Panc1 (cell line): ENCODE data around the gene ZNFX1. TPM values are rescaled to one million over a fixed set of nuclear protein-coding genes. Genes with fewer than 3 reads are reported as not detected.

Experiments
- ATAC-seq: fragments of 200-7000 bp; cut with Tn5 transposase; 2 replicates; pipeline ENCODE4 v1.9.1; 2020; ENCODE audit warnings: mild to moderate bottlenecking, moderate library complexity
- BruUV-seq: library from RNA; stranded (reverse); fragments of 400-500 nt; replicated peaks from 2 replicates; lab custom pipeline; 2021; lab: Mats Ljungman, UMichigan
- CTCF ChIA-PET: fragments of 300-600 bp; sonication (Branson Sonifier 250); formaldehyde crosslinking; loops from one replicate; lab custom pipeline; 2022; ENCODE audit warnings: antibody characterized with exemption; lab: Charles Lee
- POLR2A ChIA-PET: fragments of 300-600 bp; sonication (Branson Sonifier 250); formaldehyde crosslinking; loops from one replicate; lab custom pipeline; 2022; ENCODE audit warnings: antibody characterized with exemption; lab: Charles Lee
- DNase-seq: peaks from one replicate; pipeline ENCODE4 v3.0.0-alpha.2; 2010; ENCODE audit warnings: low read depth, low spot score
- H3K27ac ChIP-seq: 2 replicates; pipeline ENCODE4 v1.5.1; 2011; ENCODE audit warnings: mild to moderate bottlenecking, low read length, inconsistent platforms
- H3K27me3 ChIP-seq: fragments of 200-500 bp; sonication (Bioruptor generic); 2 replicates; pipeline ENCODE4 v1.6.0; 2014; ENCODE audit warnings: low read length, inconsistent platforms; ENCODE audit not compliant: control insufficient read depth, insufficient read depth
- H3K36me3 ChIP-seq: fragments of 200-500 bp; sonication (Bioruptor generic); 2 replicates; pipeline ENCODE4 v1.5.1; 2014; ENCODE audit warnings: inconsistent platforms, mild to moderate bottlenecking, low read length, moderate library complexity; ENCODE audit not compliant: control insufficient read depth, insufficient read depth
- H3K4me1 ChIP-seq: 2 replicates; pipeline ENCODE4 v1.5.1; 2011; ENCODE audit warnings: inconsistent platforms, mild to moderate bottlenecking, low read length, moderate library complexity; ENCODE audit not compliant: control insufficient read depth, insufficient read depth
- H3K4me3 ChIP-seq, 2 experiments: 2 replicates each; pipeline ENCODE4 v1.5.1; 2011 to 2012; ENCODE audit warnings: low read depth in 2 of 2, low read length in 2 of 2, mild to moderate bottlenecking in 2 of 2, inconsistent platforms in 1 of 2, moderate library complexity in 1 of 2
- H3K9me3 ChIP-seq: fragments of 200-500 bp; sonication (Bioruptor generic); 2 replicates; pipeline ENCODE4 v1.5.1; 2014; ENCODE audit warnings: low read depth, mild to moderate bottlenecking, inconsistent platforms, low read length, moderate library complexity; ENCODE audit not compliant: control insufficient read depth, insufficient read depth
- CTCF ChIP-seq: fragments of 450-650 bp; IDR thresholded peaks from 2 replicates; pipeline ENCODE4 v1.5.1; 2017; ENCODE audit warnings: mild to moderate bottlenecking
- POLR2AphosphoS5 ChIP-seq: IDR thresholded peaks from 2 replicates; pipeline ENCODE4 v1.6.1; 2012; ENCODE audit warnings: mild to moderate bottlenecking, low read depth, low read length, moderate library complexity
- REST ChIP-seq, 2 experiments: IDR thresholded peaks; 2 replicates each; pipeline ENCODE4 v1.6.1; 2011 to 2012; ENCODE audit warnings: low read depth in 2 of 2, control low read depth in 1 of 2, low read length in 1 of 2, mild to moderate bottlenecking in 1 of 2, moderate library complexity in 1 of 2; ENCODE audit not compliant: insufficient read depth in 1 of 2
- SIN3A ChIP-seq: IDR thresholded peaks from 2 replicates; pipeline ENCODE4 v1.6.1; 2012; ENCODE audit warnings: low read depth, mild to moderate bottlenecking, low read length, moderate library complexity, borderline replicate concordance; ENCODE audit not compliant: insufficient read depth
- TCF7L2 ChIP-seq: IDR thresholded peaks from 2 replicates; pipeline ENCODE4 v1.6.1; 2011; ENCODE audit warnings: mild to moderate bottlenecking, low read depth, low read length, inconsistent platforms
- in situ Hi-C: cut with HindIII; loops from 2 replicates; pipeline ENCODE4 v1.10.0; 2016; ENCODE audit warnings: low sequenced_read_pairs, low pct_unique_long_range_greater_than_20kb
- intact Hi-C: fragments of 100-400 bp; cut with micrococcal nuclease; formaldehyde crosslinking; loops from one replicate; pipeline ENCODE4 v1.10.0; 2022; ENCODE audit not compliant: unreplicated experiment
- total RNA-seq: library from RNA; stranded (reverse); gene quantifications from one replicate; pipeline ENCODE4 v1.2.1, GENCODE V29; 2021; ENCODE audit not compliant: unreplicated experiment

Gene ZNFX1
- total RNA-seq, 1 experiment from 2014 or later, result 39.4 TPM

DNA sequence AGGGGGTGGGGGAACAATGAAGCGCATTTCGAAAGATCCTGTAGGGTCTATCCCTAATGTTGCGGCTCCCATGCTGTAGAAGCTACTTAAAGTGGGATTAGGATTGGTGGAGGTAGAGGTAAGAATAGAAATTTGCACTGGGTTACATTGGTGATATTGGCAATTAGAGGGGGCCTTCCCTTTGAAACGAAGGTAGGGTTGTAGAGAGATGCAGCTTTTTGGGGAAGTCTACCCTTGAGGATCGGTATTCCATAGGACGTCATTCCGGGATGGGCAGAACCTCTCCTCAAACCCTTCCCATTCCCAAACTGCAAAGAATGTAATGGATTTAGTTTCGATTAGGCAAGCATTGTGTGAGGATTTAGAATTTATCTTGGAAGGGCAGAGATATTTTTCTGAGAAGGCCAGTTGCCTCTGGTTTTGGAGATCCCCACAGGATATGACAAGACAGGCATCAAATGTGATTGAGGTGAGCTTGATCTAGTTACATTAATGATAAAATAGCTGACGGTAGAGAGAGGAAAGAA, 5.4 kb upstream of the ZNFX1 start:
- CTCF ChIA-PET, result no interaction called here
- DNase-seq (no peak), ATAC-seq (no peak)
- H3K9me3 ChIP-seq, result no peaks in the 10 kb centered on the region
- TF ChIP-seq CTCF, result no peak
- TF ChIP-seq TCF7L2, result no peak
- peak; percentile 12; the same call in 1 of the 2 replicates for TF ChIP-seq POLR2AphosphoS5
- TF ChIP-seq SIN3A, result no peak
- no peak for TF ChIP-seq REST (IDR thresholded peaks at IDR 0.05; ENCODE audit: insufficient read depth in 1 of 2, low read depth in 2 of 2, low read length in 1 of 2)
- in situ Hi-C loops (no loop called here), intact Hi-C loops (no loop called here)
- no TSS peak for BruUV-seq
- H3K27me3 ChIP-seq, result no peaks in the 10 kb centered on the region
- H3K27ac ChIP-seq, result peak overlapping the region; percentile 98; the same call in 1 of the 2 replicates
- H3K4me1 ChIP-seq, result peaks cover 57% of the 10 kb centered on the region
- H3K4me3 ChIP-seq, result peak overlapping the region; percentile 93 to 96
- POLR2A ChIA-PET, result interaction anchor here (0.6 kb wide), 1 partner anchor 218 kb away, joined by 3 read pairs; no protein-coding TSS in a partner anchor
- H3K36me3 ChIP-seq, result peaks cover 87% of the 10 kb centered on the region

GRCh38 chr20:49282584-49283171, 4.8 kb upstream of the ZNFX1 start:
- peaks cover 81% of the 10 kb centered on the region for H3K36me3 ChIP-seq
- POLR2A ChIA-PET, result interaction anchor here (0.6 kb wide), 1 partner anchor 217 kb away, joined by 3 read pairs; no protein-coding TSS in a partner anchor
- ATAC-seq, result no peak
- no peaks in the 10 kb centered on the region for H3K9me3 ChIP-seq
- intact Hi-C loops, result no loop called here
- CTCF ChIA-PET, result no interaction called here
- H3K4me1 ChIP-seq, result peaks cover 53% of the 10 kb centered on the region
- H3K27ac ChIP-seq, result peak overlapping the region; percentile 98
- BruUV-seq, result no TSS peak
- 0 out of 2 replicates have a peak, but pooled peaks have one; percentile 18 for TF ChIP-seq POLR2AphosphoS5
- no peak for TF ChIP-seq REST (IDR thresholded peaks at IDR 0.05; ENCODE audit: insufficient read depth in 1 of 2, low read depth in 2 of 2, low read length in 1 of 2)
- H3K4me3 ChIP-seq, result peak overlapping the region; percentile 93 to 96
- in situ Hi-C loops, result no loop called here
- DNase-seq, result no peak
- no peaks in the 10 kb centered on the region for H3K27me3 ChIP-seq
